ENCODE measurements around the gene PRICKLE1. TPM values are rescaled to one million over a fixed set of nuclear protein-coding genes. Genes with fewer than 3 reads are reported as not detected.

PRICKLE1 gene
- total and polyA plus RNA-seq, 2 donors (not counting 3 experiments of a cell fraction or from before 2014, with no cell fraction given), result 34.3 to 86.0 TPM

- peaks cover 0 to 11% of the 10 kb centered on the region in 2 experiments for H3K36me3 ChIP-seq (ENCODE audit: control insufficient read depth in 2 of 2, extremely low read depth in 1 of 2, insufficient read depth in 2 of 2, low read length in 2 of 2)
- TF ChIP-seq POLR2AphosphoS5 (IDR thresholded peaks at IDR 0.05; ENCODE audit: insufficient read depth, low read depth, low read length) (no peak), FOS (IDR thresholded peaks at IDR 0.05; ENCODE audit: borderline replicate concordance, insufficient read depth, low read length) (no peak), MAX (IDR thresholded peaks at IDR 0.05; ENCODE audit: insufficient read depth, insufficient read length) (no peak), JUN (IDR thresholded peaks at IDR 0.05; ENCODE audit: borderline replicate concordance, insufficient read depth, insufficient read length, low read depth) (no peak), EZH2 (IDR thresholded peaks at IDR 0.05; ENCODE audit: borderline replicate concordance, low read depth, low read length, severe bottlenecking) (no peak), CTCF (IDR thresholded peaks at IDR 0.05; ENCODE audit: extremely low read depth in 1 of 2, insufficient read depth in 1 of 2, low read depth in 1 of 2, low read length in 2 of 2) (no peak), MYC (IDR thresholded peaks at IDR 0.05; ENCODE audit: low read depth, low read length) (no peak), POLR2A (IDR thresholded peaks at IDR 0.05; ENCODE audit: low read depth, low read length) (no peak), GATA2 (IDR thresholded peaks at IDR 0.05; ENCODE audit: insufficient read depth, insufficient read length, low read depth, low read length) (no peak)
- H3K4me3 ChIP-seq (replicated peaks in 1 of 3; ENCODE audit: insufficient read depth in 1 of 3, low read depth in 1 of 3, low read length in 3 of 3), result peak overlapping the region in 1 of 3 experiments; percentile 99
- FAIRE-seq, result no peak
- CTCF ChIA-PET, result interaction anchor here (0.9 to 3.2 kb wide), 14 partner anchors 8 to 752 kb away, joined by 3 to 24 read pairs (median 4); no protein-coding TSS in a partner anchor
- no peaks in the 10 kb centered on the region for H3K9me1 ChIP-seq (replicated peaks; ENCODE audit: control insufficient read depth, extremely low read depth, insufficient read depth, low read length)
- H3K9ac ChIP-seq (replicated peaks; ENCODE audit: extremely low read depth, insufficient read depth, low read length), result peak overlapping the region; percentile 90
- intact Hi-C loops (cut with micrococcal nuclease) (loop anchor here (2.0 kb wide), 1 partner anchor 493 kb away; no protein-coding TSS in a partner anchor), dilution Hi-C loops (cut with MboI; ENCODE audit: extremely low pct_ligation_motif_present, low sequenced_read_pairs) (loop anchor here (10.0 kb wide), 1 partner anchor 699 kb away; no protein-coding TSS in a partner anchor)
- peaks cover 66% of the 10 kb centered on the region for H3K4me1 ChIP-seq (ENCODE audit: control insufficient read depth, extremely low read depth, insufficient read depth, low read length)
- no peaks in the 10 kb centered on the region for H3K27me3 ChIP-seq (ENCODE audit: control insufficient read depth in 2 of 2, insufficient read depth in 2 of 2, low read length in 2 of 2)
- no peaks in the 10 kb centered on the region for H3K9me3 ChIP-seq (replicated peaks; ENCODE audit: control insufficient read depth, insufficient read depth, low read length)
- no TSS peak for BruUV-seq (replicated peaks)
- peak; percentile 35 for DNase-seq (ENCODE audit: low read depth, low spot score)
- H3K4me2 ChIP-seq (ENCODE audit: insufficient read depth, low read length), result peak overlapping the region; percentile 98
- H2AFZ ChIP-seq (ENCODE audit: low read depth, low read length), result no peak overlapping the region
- H3K27ac ChIP-seq (ENCODE audit: insufficient read depth, low read depth, low read length), result peak overlapping the region; percentile 23
- POLR2A ChIA-PET, result interaction anchor here (0.7 kb wide), 1 partner anchor 122 kb away, joined by 4 read pairs; no protein-coding TSS in a partner anchor
- peaks cover 4% of the 10 kb centered on the region for H4K20me1 ChIP-seq (replicated peaks; ENCODE audit: control insufficient read depth, extremely low read depth, insufficient read depth, low read length)
- peaks cover 85% of the 10 kb centered on the region for H3K79me2 ChIP-seq (ENCODE audit: control insufficient read depth, insufficient read depth, low read length)
Observed at GRCh38 chr12:42585841-42586216, 3.7 kb downstream of the PRICKLE1 start.

Measured in endothelial cell of umbilical vein (primary cell).